Activated naive CD4-positive, alpha-beta T cell (primary cell): ENCODE results near the gene TRAF3IP3.

ENCODE experiments used
- DNase-seq, 4 experiments: peaks; one replicate each; lab custom pipeline; 2025; lab: John Stamatoyannopoulos, UW

Gene TRAF3IP3

GRCh38 chr1:209755926-209756614 lies at the start of gene TRAF3IP3:
Gene TRAF3IP3, plus strand, starts transcription at chr1:209756053. Its CDS starts 3,987 bp downstream, at chr1:209760040.
- DNase-seq, result peak; percentile 23 to 61 (median 43)

GRCh38 chr1:209706622-209707021 lies 49.2 kb upstream of the TRAF3IP3 start:
- DNase-seq, result no peak

GRCh38 chr1:209707308-209707707 lies 48.5 kb upstream of the TRAF3IP3 start:
- DNase-seq, result no peak

GRCh38 chr1:209708297-209708696 lies 47.6 kb upstream of the TRAF3IP3 start:
- DNase-seq, result no peak

GRCh38 chr1:209710093-209710492 lies 45.8 kb upstream of the TRAF3IP3 start:
- no peak for DNase-seq

- no peak for DNase-seq
Measured at GRCh38 chr1:209710847-209711246, 45.0 kb upstream of the TRAF3IP3 start.

- DNase-seq, result no peak
Measured at GRCh38 chr1:209714338-209714737, 41.5 kb upstream of the TRAF3IP3 start.

- DNase-seq, result no peak
Measured at GRCh38 chr1:209715314-209715713, 40.5 kb upstream of the TRAF3IP3 start.

- DNase-seq, result no peak
Measured at GRCh38 chr1:209717818-209718217, 38.0 kb upstream of the TRAF3IP3 start.

- no peak for DNase-seq
Measured at GRCh38 chr1:209720326-209720725, 35.5 kb upstream of the TRAF3IP3 start.

GRCh38 chr1:209720826-209721225 lies 35.0 kb upstream of the TRAF3IP3 start:
- DNase-seq, result no peak

- DNase-seq, result no peak
Measured at GRCh38 chr1:209721323-209721722, 34.5 kb upstream of the TRAF3IP3 start.

GRCh38 chr1:209723265-209723664 lies 32.6 kb upstream of the TRAF3IP3 start:
- no peak for DNase-seq

- no peak for DNase-seq
Measured at GRCh38 chr1:209723756-209724693, 31.8 kb upstream of the TRAF3IP3 start.

GRCh38 chr1:209727286-209727685 lies 28.6 kb upstream of the TRAF3IP3 start:
- DNase-seq, result no peak

GRCh38 chr1:209727785-209728184 lies 28.1 kb upstream of the TRAF3IP3 start:
- DNase-seq, result no peak

GRCh38 chr1:209728466-209728865 lies 27.4 kb upstream of the TRAF3IP3 start:
- DNase-seq, result no peak

GRCh38 chr1:209729436-209729835 lies 26.4 kb upstream of the TRAF3IP3 start:
- DNase-seq, result no peak

- DNase-seq, result no peak
Measured at GRCh38 chr1:209732725-209733124, 23.1 kb upstream of the TRAF3IP3 start.

- no peak for DNase-seq
Measured at GRCh38 chr1:209733409-209734192, 22.3 kb upstream of the TRAF3IP3 start.

- DNase-seq, result no peak
Measured at GRCh38 chr1:209736490-209737117, 19.2 kb upstream of the TRAF3IP3 start.

GRCh38 chr1:209737118-209737505 lies 18.7 kb upstream of the TRAF3IP3 start:
- no peak for DNase-seq
